Measurements from ENCODE around the gene RASGRP1. TPM values are rescaled to one million over a fixed set of nuclear protein-coding genes. Genes with fewer than 3 reads are reported as not detected.

Gene RASGRP1
- total RNA-seq, 1 experiment from 2014 or later = 2.8 TPM

- no peak for TF ChIP-seq AFF4 (CRISPR knock-in tag; IDR thresholded peaks at IDR 0.05; ENCODE audit: borderline replicate concordance)
- no peak for TF ChIP-seq OVOL2 (CRISPR knock-in tag; IDR thresholded peaks at IDR 0.05; ENCODE audit: borderline replicate concordance)
- TF ChIP-seq NFYB (CRISPR knock-in tag; conservative IDR thresholded peaks at IDR 0.05; ENCODE audit: low read depth) = no peak
- no peak for TF ChIP-seq SP1 (CRISPR knock-in tag; conservative IDR thresholded peaks at IDR 0.05)
- TF ChIP-seq CTCF (IDR thresholded peaks at IDR 0.05) = no peak
Observed at GRCh38 chr15:38481113-38481512, 83.5 kb downstream of the RASGRP1 start (continued).

GRCh38 chr15:38479756-38480155 lies 84.9 kb downstream of the RASGRP1 start:
- H3K27me3 Mint-ChIP-seq (ENCODE audit: low read depth) = no peaks in the 10 kb centered on the region
- POLR2A ChIA-PET = no interaction called here
- H3K4me1 Mint-ChIP-seq = no peaks in the 10 kb centered on the region
- H3K36me3 Mint-ChIP-seq = peaks cover 39% of the 10 kb centered on the region
- H3K27ac Mint-ChIP-seq = no peak overlapping the region
- ATAC-seq = no peak
- TF ChIP-seq ZNF423 (CRISPR knock-in tag; IDR thresholded peaks at IDR 0.05) = no peak
- TF ChIP-seq NR2C2 (CRISPR knock-in tag; IDR thresholded peaks at IDR 0.05) = no peak
- no peak for TF ChIP-seq ZNF425 (CRISPR knock-in tag; conservative IDR thresholded peaks at IDR 0.05)
- TF ChIP-seq JAZF1 (CRISPR knock-in tag; IDR thresholded peaks at IDR 0.05) = no peak
- TF ChIP-seq FOXK1 (CRISPR knock-in tag; IDR thresholded peaks at IDR 0.05) = no peak
- no peak for TF ChIP-seq ZBTB21 (CRISPR knock-in tag; IDR thresholded peaks at IDR 0.05; ENCODE audit: borderline replicate concordance)
- TF ChIP-seq NFATC4 (CRISPR knock-in tag; IDR thresholded peaks at IDR 0.05) = no peak
- no peak for TF ChIP-seq SMAD3 (CRISPR knock-in tag; IDR thresholded peaks at IDR 0.05; ENCODE audit: borderline replicate concordance)
- no peak for DNase-seq (ENCODE audit: low spot score)
- CTCF ChIA-PET = interaction anchor here (1.1 kb wide), 1 partner anchor 220 kb away, joined by 3 read pairs; no protein-coding TSS in a partner anchor
- H3K9me3 Mint-ChIP-seq = no peaks in the 10 kb centered on the region
- no peak overlapping the region for H3K4me3 Mint-ChIP-seq

- DNase-seq (ENCODE audit: low spot score) (no peak), ATAC-seq (no peak)
- POLR2A ChIA-PET = no interaction called here
- no peaks in the 10 kb centered on the region for H3K4me1 Mint-ChIP-seq
- H3K36me3 Mint-ChIP-seq = peaks cover 44% of the 10 kb centered on the region
- no peaks in the 10 kb centered on the region for H3K9me3 Mint-ChIP-seq
- CTCF ChIA-PET = interaction anchor here (1.1 to 1.8 kb wide), 2 partner anchors 211 to 221 kb away, joined by 3 to 7 read pairs; no protein-coding TSS in a partner anchor
- no peaks in the 10 kb centered on the region for H3K27me3 Mint-ChIP-seq (ENCODE audit: low read depth)
- no peak overlapping the region for H3K27ac Mint-ChIP-seq
- TF ChIP-seq TCF7 (CRISPR knock-in tag; IDR thresholded peaks at IDR 0.05; ENCODE audit: low read depth) = no peak
- TF ChIP-seq EMX1 (CRISPR knock-in tag; IDR thresholded peaks at IDR 0.05) = no peak
- TF ChIP-seq ERG (CRISPR knock-in tag; IDR thresholded peaks at IDR 0.05) = no peak
- no peak for TF ChIP-seq JUN (CRISPR knock-in tag; IDR thresholded peaks at IDR 0.05)
- TF ChIP-seq FOXJ3 (CRISPR knock-in tag; IDR thresholded peaks at IDR 0.05; ENCODE audit: borderline replicate concordance) = no peak
- no peak for TF ChIP-seq ZNF423 (CRISPR knock-in tag; IDR thresholded peaks at IDR 0.05)
- no peak for TF ChIP-seq MXD4 (CRISPR knock-in tag; IDR thresholded peaks at IDR 0.05; ENCODE audit: borderline replicate concordance)
- TF ChIP-seq RELA (CRISPR knock-in tag; IDR thresholded peaks at IDR 0.05; ENCODE audit: borderline replicate concordance) = no peak
- no peak for TF ChIP-seq ATF1 (CRISPR knock-in tag; IDR thresholded peaks at IDR 0.05)
- no peak for TF ChIP-seq RORB (CRISPR knock-in tag; IDR thresholded peaks at IDR 0.05)
- no peak for TF ChIP-seq ZMAT4 (CRISPR knock-in tag; IDR thresholded peaks at IDR 0.05)
- H3K4me3 Mint-ChIP-seq = no peak overlapping the region
Observed at GRCh38 chr15:38479266-38479665, 85.3 kb downstream of the RASGRP1 start.
